ENCODE data around the gene DUSP8.
"Not testable (repeated sequence)": the region's sequence is repeated elsewhere in the genome, so short reads cannot be mapped to it uniquely, and the experiment has no call there.

The DUSP8 gene

DNA sequence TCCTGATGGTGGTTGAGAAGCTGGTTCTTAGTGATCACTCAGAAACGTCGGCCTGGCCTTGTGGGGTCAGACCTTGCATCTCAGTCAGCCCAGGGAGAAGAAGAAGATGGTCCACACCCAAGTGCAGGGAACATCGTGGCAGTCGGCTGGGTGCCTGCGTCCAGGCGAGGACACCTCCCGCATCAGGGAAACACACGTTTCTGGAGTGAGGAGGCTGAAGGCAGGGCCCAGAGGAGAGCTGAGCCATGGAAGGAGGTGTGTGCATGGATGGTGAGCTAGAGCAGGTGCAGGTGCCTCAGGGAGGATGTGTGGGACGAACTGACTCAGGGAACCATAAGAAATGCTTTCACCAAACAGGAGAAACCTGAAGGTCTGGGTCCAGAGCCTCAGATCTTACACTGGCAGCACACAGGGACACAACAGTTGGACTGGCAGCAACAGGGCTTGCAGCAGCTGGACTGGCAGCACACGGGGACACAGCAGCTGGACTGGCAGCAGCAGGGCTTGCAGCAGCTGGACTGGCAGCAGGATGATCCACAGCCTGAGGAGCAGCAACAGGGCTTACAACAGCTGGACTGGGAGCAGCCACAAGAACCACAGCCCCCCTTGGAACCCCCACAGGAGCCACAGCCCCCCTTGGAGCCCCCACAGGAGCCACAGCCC, 25.4 kb upstream of the DUSP8 start (continued):
- no peak for TF ChIP-seq ZNF112 (tag by site-specific recombination; IDR thresholded peaks at IDR 0.05)
- no peak for TF ChIP-seq ZSCAN23 (tag by site-specific recombination; IDR thresholded peaks at IDR 0.05)
- TF ChIP-seq ZNF221 (tag by site-specific recombination; IDR thresholded peaks at IDR 0.05; ENCODE audit: borderline replicate concordance) = no peak

GRCh38 chr11:1596576-1597121, 24.6 kb upstream of the DUSP8 start:
- POLR2A ChIA-PET; H3K36me3 ChIP-seq (ENCODE audit: control insufficient read depth in 2 of 2, insufficient read depth in 1 of 2, low read length in 2 of 2); H3K4me3 ChIP-seq (ENCODE audit: low read depth, low read length); H3K27ac ChIP-seq (ENCODE audit: extremely low read depth, low read depth, low read length); H3K4me1 ChIP-seq (ENCODE audit: control insufficient read depth, insufficient read depth, low read length); H3K9me3 ChIP-seq (ENCODE audit: control insufficient read depth, insufficient read depth, low read depth, low read length): not testable (repeated sequence)
- CTCF ChIA-PET = interaction anchor here (0.7 to 3.1 kb wide), 6 partner anchors 22 to 43 kb away, joined by 3 to 22 read pairs (median 10); no protein-coding TSS in a partner anchor

DNA sequence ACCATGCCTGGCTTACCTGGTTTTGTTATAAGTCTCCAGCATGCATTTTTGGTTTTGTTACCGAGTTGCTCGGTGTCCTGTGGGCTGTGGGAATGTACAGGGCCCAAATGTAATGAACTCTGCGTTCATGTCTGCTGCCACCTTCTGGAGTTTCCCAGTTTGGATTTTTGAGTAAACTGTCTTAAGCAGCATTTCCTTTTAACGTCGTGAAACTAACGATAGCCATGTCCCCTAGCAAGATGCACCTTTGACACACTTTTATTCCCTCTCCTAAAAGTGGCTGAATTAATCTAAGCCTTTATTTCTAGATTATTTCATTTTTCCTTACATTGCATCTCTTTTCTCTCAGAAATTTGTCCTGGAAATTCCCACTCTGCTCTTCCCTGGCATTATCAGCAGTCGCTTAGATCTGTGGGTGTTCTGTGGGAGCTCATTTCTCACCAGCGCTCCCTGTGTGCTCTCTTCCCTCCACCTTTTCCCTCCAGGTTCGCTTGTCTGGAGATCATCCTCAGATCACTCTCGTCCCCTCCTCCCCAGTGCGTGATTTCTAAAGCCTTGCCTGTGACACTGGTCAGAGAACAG, 24.0 kb upstream of the DUSP8 start:
- H3K27ac ChIP-seq (ENCODE audit: extremely low read depth, low read depth, low read length); POLR2A ChIA-PET; H3K36me3 ChIP-seq (ENCODE audit: control insufficient read depth in 2 of 2, insufficient read depth in 1 of 2, low read length in 2 of 2); H3K4me3 ChIP-seq (ENCODE audit: low read depth, low read length); H3K9me3 ChIP-seq (ENCODE audit: control insufficient read depth, insufficient read depth, low read depth, low read length); H3K4me1 ChIP-seq (ENCODE audit: control insufficient read depth, insufficient read depth, low read length): not testable (repeated sequence)
- CTCF ChIA-PET = interaction anchor here (0.7 to 3.1 kb wide), 16 partner anchors 19 to 480 kb away, joined by 3 to 22 read pairs (median 5); no protein-coding TSS in a partner anchor

GRCh38 chr11:1592628-1593027, 20.6 kb upstream of the DUSP8 start:
- Histone ChIP-seq H3K4me1 (ENCODE audit: control insufficient read depth, insufficient read depth, low read length) (no peaks in the 10 kb centered on the region), H3K27ac (ENCODE audit: extremely low read depth, low read depth, low read length) (no peak overlapping the region), H3K9me3 (ENCODE audit: control insufficient read depth, insufficient read depth, low read depth, low read length) (no peaks in the 10 kb centered on the region), H3K36me3 (ENCODE audit: control insufficient read depth in 2 of 2, insufficient read depth in 1 of 2, low read length in 2 of 2) (no peaks in the 10 kb centered on the region), H3K4me3 (ENCODE audit: low read depth, low read length) (no peak overlapping the region)
- POLR2A ChIA-PET = no interaction called here
- CTCF ChIA-PET = interaction anchor here (0.7 to 3.5 kb wide), 6 partner anchors 18 to 421 kb away, joined by 3 to 20 read pairs (median 4); no protein-coding TSS in a partner anchor
- no peak for TF ChIP-seq KLF9 (tag by site-specific recombination; IDR thresholded peaks at IDR 0.05; ENCODE audit: low read depth)
- no peak for TF ChIP-seq MZF1 (tag by site-specific recombination; IDR thresholded peaks at IDR 0.05; ENCODE audit: borderline replicate concordance)
- TF ChIP-seq GLIS1 (tag by site-specific recombination; IDR thresholded peaks at IDR 0.05) = no peak
- no peak for TF ChIP-seq ZNF76 (tag by site-specific recombination; IDR thresholded peaks at IDR 0.05; ENCODE audit: borderline replicate concordance, low read depth)
- no peak for TF ChIP-seq ZNF549 (tag by site-specific recombination; IDR thresholded peaks at IDR 0.05)
- no peak for TF ChIP-seq KLF8 (tag by site-specific recombination; IDR thresholded peaks at IDR 0.05)
- TF ChIP-seq KLF10 (tag by site-specific recombination; IDR thresholded peaks at IDR 0.05) = no peak
- TF ChIP-seq, protein P1, sequence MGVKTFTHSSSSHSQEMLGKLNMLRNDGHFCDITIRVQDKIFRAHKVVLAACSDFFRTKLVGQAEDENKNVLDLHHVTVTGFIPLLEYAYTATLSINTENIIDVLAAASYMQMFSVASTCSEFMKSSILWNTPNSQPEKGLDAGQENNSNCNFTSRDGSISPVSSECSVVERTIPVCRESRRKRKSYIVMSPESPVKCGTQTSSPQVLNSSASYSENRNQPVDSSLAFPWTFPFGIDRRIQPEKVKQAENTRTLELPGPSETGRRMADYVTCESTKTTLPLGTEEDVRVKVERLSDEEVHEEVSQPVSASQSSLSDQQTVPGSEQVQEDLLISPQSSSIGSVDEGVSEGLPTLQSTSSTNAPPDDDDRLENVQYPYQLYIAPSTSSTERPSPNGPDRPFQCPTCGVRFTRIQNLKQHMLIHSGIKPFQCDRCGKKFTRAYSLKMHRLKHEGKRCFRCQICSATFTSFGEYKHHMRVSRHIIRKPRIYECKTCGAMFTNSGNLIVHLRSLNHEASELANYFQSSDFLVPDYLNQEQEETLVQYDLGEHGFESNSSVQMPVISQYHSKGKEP (tag by site-specific recombination; IDR thresholded peaks at IDR 0.05) = no peak
- TF ChIP-seq, protein P2, sequence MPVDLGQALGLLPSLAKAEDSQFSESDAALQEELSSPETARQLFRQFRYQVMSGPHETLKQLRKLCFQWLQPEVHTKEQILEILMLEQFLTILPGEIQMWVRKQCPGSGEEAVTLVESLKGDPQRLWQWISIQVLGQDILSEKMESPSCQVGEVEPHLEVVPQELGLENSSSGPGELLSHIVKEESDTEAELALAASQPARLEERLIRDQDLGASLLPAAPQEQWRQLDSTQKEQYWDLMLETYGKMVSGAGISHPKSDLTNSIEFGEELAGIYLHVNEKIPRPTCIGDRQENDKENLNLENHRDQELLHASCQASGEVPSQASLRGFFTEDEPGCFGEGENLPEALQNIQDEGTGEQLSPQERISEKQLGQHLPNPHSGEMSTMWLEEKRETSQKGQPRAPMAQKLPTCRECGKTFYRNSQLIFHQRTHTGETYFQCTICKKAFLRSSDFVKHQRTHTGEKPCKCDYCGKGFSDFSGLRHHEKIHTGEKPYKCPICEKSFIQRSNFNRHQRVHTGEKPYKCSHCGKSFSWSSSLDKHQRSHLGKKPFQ (tag by site-specific recombination; IDR thresholded peaks at IDR 0.05) = no peak
- no peak for TF ChIP-seq ZNF768 (tag by site-specific recombination; IDR thresholded peaks at IDR 0.05)
- TF ChIP-seq ZNF155 (tag by site-specific recombination; IDR thresholded peaks at IDR 0.05) = no peak
